Liver (tissue), 9 donors: ENCODE measurements around the gene TRIOBP. TPM values are rescaled to one million over a fixed set of nuclear protein-coding genes. Genes with fewer than 3 reads are reported as not detected.
A peak's percentile ranks its signal among the peaks of the same experiment; 100 is the strongest.

ENCODE experiments used
- DNase-seq: peaks from one replicate; pipeline ENCODE4 v3.0.0-alpha.2; 2017; ENCODE audit warnings: low spot score
- H3K27ac ChIP-seq, 2 donors: one replicate each; pipeline ENCODE4 v1.7.0; 2013; ENCODE audit warnings: inconsistent platforms in 2 of 2, low read length in 2 of 2, control low read depth in 1 of 2, low read depth in 1 of 2, mild to moderate bottlenecking in 1 of 2
- H3K27me3 ChIP-seq, 4 donors: one replicate each; pipeline versions ENCODE4 v1.6.1 to v1.7.0; 2013; ENCODE audit warnings: low read length in 3 of 4, inconsistent platforms in 1 of 4, mild to moderate bottlenecking in 1 of 4, moderate library complexity in 1 of 4; ENCODE audit not compliant: control insufficient read depth in 4 of 4, insufficient read depth in 4 of 4
- H3K36me3 ChIP-seq, 4 donors: one replicate each; pipeline versions ENCODE4 v1.6.1 to v1.7.0; 2013; ENCODE audit warnings: low read length in 3 of 4, mild to moderate bottlenecking in 3 of 4, low read depth in 1 of 4, moderate library complexity in 1 of 4; ENCODE audit not compliant: control insufficient read depth in 4 of 4, insufficient read depth in 3 of 4
- H3K4me1 ChIP-seq, 4 donors: one replicate each; pipeline versions ENCODE4 v1.6.1 to v1.7.0; 2013; ENCODE audit warnings: low read length in 3 of 4, mild to moderate bottlenecking in 3 of 4, moderate library complexity in 1 of 4; ENCODE audit not compliant: control insufficient read depth in 4 of 4, insufficient read depth in 4 of 4
- H3K4me3 ChIP-seq, 3 donors: one replicate each; pipeline versions ENCODE4 v1.6.1 to v1.7.0; 2013; ENCODE audit warnings: low read length in 3 of 3, control low read depth in 1 of 3, low read depth in 1 of 3, mild to moderate bottlenecking in 1 of 3
- H3K9ac ChIP-seq, 2 donors: one replicate each; pipeline ENCODE4 v1.7.0; 2013; ENCODE audit warnings: low read length in 2 of 2, mild to moderate bottlenecking in 2 of 2, moderate library complexity in 2 of 2, control low read depth in 1 of 2, low read depth in 1 of 2
- H3K9me3 ChIP-seq, 4 donors: one replicate each; pipeline versions ENCODE4 v1.6.1 to v1.7.0; 2013; ENCODE audit warnings: low read length in 3 of 4; ENCODE audit not compliant: control insufficient read depth in 4 of 4
- CTCF ChIP-seq: fragments of 150-350 bp; IDR thresholded peaks from 2 replicates; pipeline ENCODE4 v1.5.1; 2017; ENCODE audit warnings: improper control_type of control experiment, low read depth, low read length; ENCODE audit not compliant: missing input control
- EGR1 ChIP-seq, 2 donors: IDR thresholded peaks; 2 replicates each; pipeline ENCODE4 v1.6.1; 2016 to 2018; ENCODE audit warnings: antibody characterized with exemption in 2 of 2, low read depth in 2 of 2
- FOXA1 ChIP-seq: IDR thresholded peaks from 2 replicates; pipeline ENCODE4 v1.6.1; 2016; ENCODE audit warnings: antibody characterized with exemption
- FOXA2 ChIP-seq: IDR thresholded peaks from 2 replicates; pipeline ENCODE4 v1.6.1; 2016; ENCODE audit warnings: antibody characterized with exemption
- GABPA ChIP-seq, 2 donors: IDR thresholded peaks in 1 of 2; conservative IDR thresholded peaks in 1 of 2; 2 replicates each; pipeline ENCODE4 v1.6.1; 2016; ENCODE audit warnings: antibody characterized with exemption in 2 of 2, mild to moderate bottlenecking in 1 of 2, moderate library complexity in 1 of 2
- HNF4A ChIP-seq, 2 donors: conservative IDR thresholded peaks; 2 replicates each; pipeline ENCODE4 v1.6.1; 2016; ENCODE audit warnings: antibody characterized with exemption in 2 of 2, mild to moderate bottlenecking in 2 of 2
- HNF4G ChIP-seq: IDR thresholded peaks from 2 replicates; pipeline ENCODE4 v1.6.1; 2016; ENCODE audit warnings: antibody characterized with exemption
- JUND ChIP-seq, 2 donors: IDR thresholded peaks; 2 replicates each; pipeline ENCODE4 v1.6.1; 2016; ENCODE audit warnings: antibody characterized with exemption in 2 of 2
- NR2F2 ChIP-seq: IDR thresholded peaks from 2 replicates; pipeline ENCODE4 v1.6.1; 2016; ENCODE audit warnings: antibody characterized with exemption
- RAD21 ChIP-seq, 2 donors: IDR thresholded peaks; 2 replicates each; pipeline ENCODE4 v1.6.1; 2016; ENCODE audit warnings: antibody characterized with exemption in 2 of 2, mild to moderate bottlenecking in 2 of 2
- RXRA ChIP-seq, 2 donors: IDR thresholded peaks; 2 replicates each; pipeline ENCODE4 v1.6.1; 2017 to 2018; ENCODE audit warnings: antibody characterized with exemption in 2 of 2, mild to moderate bottlenecking in 1 of 2
- SP1 ChIP-seq: IDR thresholded peaks from 2 replicates; pipeline ENCODE4 v1.6.1; 2018; ENCODE audit warnings: antibody characterized with exemption, mild to moderate bottlenecking
- TAF1 ChIP-seq: conservative IDR thresholded peaks from 2 replicates; pipeline ENCODE4 v1.6.1; 2016; ENCODE audit warnings: antibody characterized with exemption, mild to moderate bottlenecking
- YY1 ChIP-seq: IDR thresholded peaks from 2 replicates; pipeline ENCODE4 v1.6.1; 2016; ENCODE audit warnings: antibody characterized with exemption, mild to moderate bottlenecking
- WGBS: extraction: QIAGEN DNeasy Blood & Tissue Kit; methylation state at CpG from one replicate; pipeline ENCODE4 v1.1.7; 2013; 5-methylcytosine and 5-hydroxymethylcytosine counted together
- polyA plus RNA-seq, 2 donors: library from polyadenylated mRNA; stranded (reverse) in 1 of 2; unstranded in 1 of 2; fragments of 200-250 nt in 1 of 2; fragments of >200 nt in 1 of 2; fragmentation: Nextera tagmentation in 1 of 2; extraction: Ambion mirVana in 1 of 2; gene quantifications; one replicate each; pipeline versions ENCODE4 v1.2.1 to v1.2.3, GENCODE V29; 2013 to 2015
- total RNA-seq, 2 donors: library from RNA; depleted of rRNA; stranded (reverse); fragments of >200 nt; gene quantifications; one replicate each; pipeline ENCODE4 v1.2.3, GENCODE V29; 2014
- TF ChIP-seq, protein P1 (sequence below): IDR thresholded peaks from 2 replicates; pipeline ENCODE4 v1.6.1; 2016; ENCODE audit warnings: antibody characterized with exemption, mild to moderate bottlenecking
- TF ChIP-seq, protein P2 (sequence below): IDR thresholded peaks from 2 replicates; pipeline ENCODE4 v1.6.1; 2016; ENCODE audit warnings: antibody characterized with exemption
- TF ChIP-seq, protein P3 (sequence below): IDR thresholded peaks from 2 replicates; pipeline ENCODE4 v1.6.1; 2016; ENCODE audit warnings: antibody characterized with exemption
- TF ChIP-seq, protein P4 (sequence below): IDR thresholded peaks from 2 replicates; pipeline ENCODE4 v1.6.1; 2016; ENCODE audit warnings: antibody characterized with exemption
- donor health status: healthy.
- donor health status: healthy.
- donor health status: healthy.
- donor health status: healthy.
- donor health status: healthy.

The TRIOBP gene
- total and polyA plus RNA-seq, 4 donors = 4.8 to 41.1 (median 21.6) TPM

DNA sequence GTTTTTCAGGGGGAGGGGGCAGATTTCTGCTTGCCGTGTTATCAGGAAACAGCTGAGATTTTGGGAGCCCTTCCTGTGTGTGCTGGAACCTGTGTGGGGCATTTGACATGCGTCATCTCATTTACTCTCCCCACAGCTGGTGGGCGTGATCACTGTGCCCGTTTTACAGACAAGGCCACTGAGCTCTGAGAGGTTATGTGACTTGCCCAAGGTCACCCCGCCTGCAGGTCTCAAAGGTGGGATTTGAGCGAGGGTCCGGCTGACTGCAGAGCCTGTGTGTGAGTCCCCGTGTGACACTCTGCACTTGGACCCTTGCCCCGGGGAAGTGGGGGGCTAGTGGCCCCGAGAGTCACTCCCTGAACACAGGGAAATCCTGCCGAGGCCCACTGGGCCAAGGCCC lies 62.4 kb downstream of the TRIOBP start:
- Histone ChIP-seq H3K4me1 (peaks cover 3 to 29% (median 28%) of the 10 kb centered on the region in 4 donors), H3K4me3 (no peak overlapping the region), H3K27me3 (no peaks in the 10 kb centered on the region), H3K9me3 (no peaks in the 10 kb centered on the region), H3K27ac (peak overlapping the region; percentile 16 to 69), H3K9ac (no peak overlapping the region), H3K36me3 (peaks cover 0 to 20% (median 11%) of the 10 kb centered on the region in 4 donors)
- TF ChIP-seq GABPA (IDR thresholded peaks at IDR 0.05 in 1 of 2, conservative IDR thresholded peaks at IDR 0.05 in 1 of 2) (no peak), RAD21 (IDR thresholded peaks at IDR 0.05) (no peak), FOXA1 (no peak), JUND (IDR thresholded peaks at IDR 0.05) (no peak), FOXA2 (no peak), YY1 (no peak), HNF4A (conservative IDR thresholded peaks at IDR 0.05) (no peak), EGR1 (IDR thresholded peaks at IDR 0.05; ENCODE audit: low read depth in 2 of 2) (no peak), HNF4G (no peak), SP1 (no peak), RXRA (IDR thresholded peaks at IDR 0.05) (no peak), CTCF (no peak), NR2F2 (no peak)
- TF ChIP-seq, protein P1, sequence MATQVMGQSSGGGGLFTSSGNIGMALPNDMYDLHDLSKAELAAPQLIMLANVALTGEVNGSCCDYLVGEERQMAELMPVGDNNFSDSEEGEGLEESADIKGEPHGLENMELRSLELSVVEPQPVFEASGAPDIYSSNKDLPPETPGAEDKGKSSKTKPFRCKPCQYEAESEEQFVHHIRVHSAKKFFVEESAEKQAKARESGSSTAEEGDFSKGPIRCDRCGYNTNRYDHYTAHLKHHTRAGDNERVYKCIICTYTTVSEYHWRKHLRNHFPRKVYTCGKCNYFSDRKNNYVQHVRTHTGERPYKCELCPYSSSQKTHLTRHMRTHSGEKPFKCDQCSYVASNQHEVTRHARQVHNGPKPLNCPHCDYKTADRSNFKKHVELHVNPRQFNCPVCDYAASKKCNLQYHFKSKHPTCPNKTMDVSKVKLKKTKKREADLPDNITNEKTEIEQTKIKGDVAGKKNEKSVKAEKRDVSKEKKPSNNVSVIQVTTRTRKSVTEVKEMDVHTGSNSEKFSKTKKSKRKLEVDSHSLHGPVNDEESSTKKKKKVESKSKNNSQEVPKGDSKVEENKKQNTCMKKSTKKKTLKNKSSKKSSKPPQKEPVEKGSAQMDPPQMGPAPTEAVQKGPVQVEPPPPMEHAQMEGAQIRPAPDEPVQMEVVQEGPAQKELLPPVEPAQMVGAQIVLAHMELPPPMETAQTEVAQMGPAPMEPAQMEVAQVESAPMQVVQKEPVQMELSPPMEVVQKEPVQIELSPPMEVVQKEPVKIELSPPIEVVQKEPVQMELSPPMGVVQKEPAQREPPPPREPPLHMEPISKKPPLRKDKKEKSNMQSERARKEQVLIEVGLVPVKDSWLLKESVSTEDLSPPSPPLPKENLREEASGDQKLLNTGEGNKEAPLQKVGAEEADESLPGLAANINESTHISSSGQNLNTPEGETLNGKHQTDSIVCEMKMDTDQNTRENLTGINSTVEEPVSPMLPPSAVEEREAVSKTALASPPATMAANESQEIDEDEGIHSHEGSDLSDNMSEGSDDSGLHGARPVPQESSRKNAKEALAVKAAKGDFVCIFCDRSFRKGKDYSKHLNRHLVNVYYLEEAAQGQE = no peak
- TF ChIP-seq, protein P2, sequence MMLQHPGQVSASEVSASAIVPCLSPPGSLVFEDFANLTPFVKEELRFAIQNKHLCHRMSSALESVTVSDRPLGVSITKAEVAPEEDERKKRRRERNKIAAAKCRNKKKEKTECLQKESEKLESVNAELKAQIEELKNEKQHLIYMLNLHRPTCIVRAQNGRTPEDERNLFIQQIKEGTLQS = no peak
- TF ChIP-seq, protein P3, sequence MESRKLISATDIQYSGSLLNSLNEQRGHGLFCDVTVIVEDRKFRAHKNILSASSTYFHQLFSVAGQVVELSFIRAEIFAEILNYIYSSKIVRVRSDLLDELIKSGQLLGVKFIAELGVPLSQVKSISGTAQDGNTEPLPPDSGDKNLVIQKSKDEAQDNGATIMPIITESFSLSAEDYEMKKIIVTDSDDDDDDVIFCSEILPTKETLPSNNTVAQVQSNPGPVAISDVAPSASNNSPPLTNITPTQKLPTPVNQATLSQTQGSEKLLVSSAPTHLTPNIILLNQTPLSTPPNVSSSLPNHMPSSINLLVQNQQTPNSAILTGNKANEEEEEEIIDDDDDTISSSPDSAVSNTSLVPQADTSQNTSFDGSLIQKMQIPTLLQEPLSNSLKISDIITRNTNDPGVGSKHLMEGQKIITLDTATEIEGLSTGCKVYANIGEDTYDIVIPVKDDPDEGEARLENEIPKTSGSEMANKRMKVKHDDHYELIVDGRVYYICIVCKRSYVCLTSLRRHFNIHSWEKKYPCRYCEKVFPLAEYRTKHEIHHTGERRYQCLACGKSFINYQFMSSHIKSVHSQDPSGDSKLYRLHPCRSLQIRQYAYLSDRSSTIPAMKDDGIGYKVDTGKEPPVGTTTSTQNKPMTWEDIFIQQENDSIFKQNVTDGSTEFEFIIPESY = no peak
- DNase-seq = no peak
- WGBS = 87% methylated on average over 11 of the region's 11 CpGs

DNA sequence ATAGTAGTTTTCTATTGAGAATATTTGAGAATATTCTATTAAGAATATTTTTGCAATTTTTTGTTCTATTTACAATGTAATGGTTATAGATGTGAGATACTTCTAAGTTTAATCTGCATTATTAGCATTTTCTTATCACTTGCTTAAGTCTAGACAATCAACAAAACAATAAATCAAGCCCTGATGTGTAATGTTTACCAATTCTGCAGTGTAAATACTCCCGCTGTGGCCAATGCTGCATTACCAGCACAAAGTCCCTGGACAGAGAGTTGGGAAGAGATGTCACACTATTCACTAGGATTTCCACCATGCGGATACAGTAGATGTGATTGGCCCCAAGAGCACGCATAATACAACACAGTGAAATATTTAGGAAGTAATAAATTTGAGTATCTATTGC lies 63.3 kb downstream of the TRIOBP start:
- WGBS = 31% methylated on average over 3 of the region's 3 CpGs
- no peak for DNase-seq
- Histone ChIP-seq H3K27ac (peak overlapping the region; percentile 6 to 38), H3K4me1 (peaks cover 3 to 30% (median 28%) of the 10 kb centered on the region in 4 donors), H3K9me3 (no peaks in the 10 kb centered on the region), H3K4me3 (no peak overlapping the region), H3K9ac (no peak overlapping the region), H3K36me3 (peaks cover 0 to 20% (median 8%) of the 10 kb centered on the region in 4 donors), H3K27me3 (no peaks in the 10 kb centered on the region)
- no peak for TF ChIP-seq HNF4G
- peak; percentile 91 for TF ChIP-seq SP1
- TF ChIP-seq, protein P1 = peak; percentile 44
- peak in 1 of 2 donors; percentile 67 for TF ChIP-seq JUND (IDR thresholded peaks at IDR 0.05)
- TF ChIP-seq, protein P4, sequence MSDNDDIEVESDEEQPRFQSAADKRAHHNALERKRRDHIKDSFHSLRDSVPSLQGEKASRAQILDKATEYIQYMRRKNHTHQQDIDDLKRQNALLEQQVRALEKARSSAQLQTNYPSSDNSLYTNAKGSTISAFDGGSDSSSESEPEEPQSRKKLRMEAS = peak; percentile 86
- TF ChIP-seq TAF1 = no peak
- peak in 1 of 2 donors; percentile 39 for TF ChIP-seq GABPA (IDR thresholded peaks at IDR 0.05 in 1 of 2, conservative IDR thresholded peaks at IDR 0.05 in 1 of 2)
- TF ChIP-seq HNF4A (conservative IDR thresholded peaks at IDR 0.05) = peak; percentile 80 to 89
- peak in 1 of 2 donors; percentile 52 for TF ChIP-seq EGR1 (IDR thresholded peaks at IDR 0.05; ENCODE audit: low read depth in 2 of 2)
- no peak for TF ChIP-seq NR2F2
- TF ChIP-seq, protein P2 = no peak
- peak; percentile 95 for TF ChIP-seq FOXA1
- TF ChIP-seq FOXA2 = peak; percentile 99
